SJSA1 (cell line): ENCODE results near the gene CRAMP1. TPM values are rescaled to one million over a fixed set of nuclear protein-coding genes. Genes with fewer than 3 reads are reported as not detected.

ENCODE experiments used
- DNase-seq, 2 experiments: peaks; one replicate each; pipeline ENCODE4 v3.0.0-alpha.2; 2015 to 2020; ENCODE audit warnings: low spot score in 2 of 2, low read depth in 1 of 2
- H3K27ac ChIP-seq: fragments of 250-450 bp; sonication (Bioruptor Pico); 2 replicates; pipeline ENCODE4 v1.5.1; 2020; ENCODE audit warnings: mild to moderate bottlenecking, moderate library complexity
- H3K27me3 ChIP-seq: fragments of 250-450 bp; sonication (Bioruptor Pico); replicated peaks from 2 replicates; pipeline ENCODE4 v1.5.1; 2020; ENCODE audit warnings: mild to moderate bottlenecking, moderate library complexity
- H3K36me3 ChIP-seq: fragments of 250-450 bp; sonication (Bioruptor Pico); 2 replicates; pipeline ENCODE4 v1.5.1; 2020; ENCODE audit warnings: mild to moderate bottlenecking
- H3K4me1 ChIP-seq: fragments of 250-450 bp; sonication (Bioruptor Pico); replicated peaks from 2 replicates; pipeline ENCODE4 v1.6.1; 2021; ENCODE audit warnings: mild to moderate bottlenecking
- H3K4me3 ChIP-seq: fragments of 250-450 bp; sonication (Bioruptor Pico); 2 replicates; pipeline ENCODE4 v1.5.1; 2020; ENCODE audit warnings: mild to moderate bottlenecking
- H3K9me3 ChIP-seq: fragments of 250-450 bp; sonication (Bioruptor Pico); replicated peaks from 2 replicates; pipeline ENCODE4 v1.5.1; 2020; ENCODE audit warnings: mild to moderate bottlenecking
- total RNA-seq: library from RNA; depleted of rRNA; stranded (reverse); fragments of >200 nt; shearing (Covaris generic); gene quantifications from 2 replicates; pipeline ENCODE4 v1.2.3, GENCODE V29; 2014

CRAMP1 gene
- total RNA-seq, 1 experiment from 2014 or later = 10.3 TPM

DNA sequence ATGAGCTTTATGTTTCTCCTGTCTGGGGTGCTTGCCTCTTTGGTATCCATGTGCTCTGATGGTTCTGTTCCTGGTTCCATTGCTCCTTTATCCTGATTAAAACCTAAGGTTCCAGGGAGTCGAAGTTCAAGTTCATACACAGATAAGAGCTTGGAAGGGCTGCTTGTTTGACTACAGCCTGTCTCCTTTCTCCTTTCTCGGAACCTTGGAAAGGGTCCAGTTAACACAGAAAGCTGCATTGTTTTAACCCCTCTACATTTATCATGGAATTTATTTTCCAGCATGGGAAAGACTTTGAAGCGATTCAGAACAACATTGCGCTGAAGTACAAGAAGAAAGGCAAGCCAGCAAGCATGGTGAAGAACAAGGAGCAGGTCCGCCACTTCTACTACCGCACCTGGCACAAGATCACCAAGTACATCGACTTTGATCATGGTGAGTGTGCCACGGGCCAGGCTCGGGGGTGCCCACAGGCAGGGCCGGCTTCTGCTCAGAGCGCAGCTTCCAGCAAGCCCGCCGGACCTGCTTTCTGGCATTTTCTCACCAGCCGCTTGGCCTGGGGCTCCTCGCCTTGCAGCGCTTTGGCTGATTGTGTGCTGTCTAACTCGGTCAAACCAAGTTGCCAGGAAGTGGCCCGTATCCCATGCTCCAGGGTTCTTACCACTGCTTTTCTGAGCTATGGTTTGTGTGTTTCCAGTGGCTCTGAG, 19.9 kb downstream of the CRAMP1 start:
- peaks cover 63% of the 10 kb centered on the region for H3K36me3 ChIP-seq
- H3K27ac ChIP-seq = no peak overlapping the region
- H3K27me3 ChIP-seq = no peaks in the 10 kb centered on the region
- no peaks in the 10 kb centered on the region for H3K4me1 ChIP-seq
- no peak for DNase-seq
- no peaks in the 10 kb centered on the region for H3K9me3 ChIP-seq
- no peak overlapping the region for H3K4me3 ChIP-seq

DNA sequence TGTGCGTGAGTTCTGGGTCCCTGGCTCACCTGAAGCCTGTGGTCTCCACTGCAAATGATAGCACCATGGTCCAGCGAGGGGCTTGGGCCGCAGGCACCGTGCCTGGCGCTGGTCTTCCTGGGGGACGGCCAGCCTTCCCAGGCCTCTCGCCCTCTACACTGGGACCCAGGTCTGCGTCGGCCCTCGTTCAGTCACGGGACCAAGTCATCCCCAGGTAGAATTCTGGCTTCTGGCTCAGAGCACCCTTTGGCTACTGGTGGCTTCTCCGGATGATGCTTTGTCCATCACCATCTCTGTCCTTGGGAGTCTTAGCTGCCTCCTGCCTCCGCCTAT, 20.4 kb downstream of the CRAMP1 start:
- peaks cover 61% of the 10 kb centered on the region for H3K36me3 ChIP-seq

GRCh38 chr16:1633310-1633709, 21.1 kb downstream of the CRAMP1 start:
- H3K27me3 ChIP-seq = no peaks in the 10 kb centered on the region
- no peak for DNase-seq
- no peaks in the 10 kb centered on the region for H3K9me3 ChIP-seq
- H3K4me1 ChIP-seq = no peaks in the 10 kb centered on the region
- H3K27ac ChIP-seq = no peak overlapping the region
- H3K4me3 ChIP-seq = no peak overlapping the region
- H3K36me3 ChIP-seq = peaks cover 68% of the 10 kb centered on the region

More for the DNA sequence above, 20.4 kb downstream of the CRAMP1 start:
- no peak overlapping the region for H3K4me3 ChIP-seq
- no peaks in the 10 kb centered on the region for H3K27me3 ChIP-seq
- H3K9me3 ChIP-seq = no peaks in the 10 kb centered on the region
- DNase-seq = no peak
- no peaks in the 10 kb centered on the region for H3K4me1 ChIP-seq
- no peak overlapping the region for H3K27ac ChIP-seq

- no peak for DNase-seq
- H3K36me3 ChIP-seq = peaks cover 74% of the 10 kb centered on the region
- H3K4me3 ChIP-seq = no peak overlapping the region
- H3K4me1 ChIP-seq = no peaks in the 10 kb centered on the region
- no peak overlapping the region for H3K27ac ChIP-seq
- H3K9me3 ChIP-seq = 0 out of 2 replicates have a peak, but pooled peaks cover under 1% of the 10 kb centered on the region
- H3K27me3 ChIP-seq = no peaks in the 10 kb centered on the region
Observed at GRCh38 chr16:1634541-1634940, 22.4 kb downstream of the CRAMP1 start.

DNA sequence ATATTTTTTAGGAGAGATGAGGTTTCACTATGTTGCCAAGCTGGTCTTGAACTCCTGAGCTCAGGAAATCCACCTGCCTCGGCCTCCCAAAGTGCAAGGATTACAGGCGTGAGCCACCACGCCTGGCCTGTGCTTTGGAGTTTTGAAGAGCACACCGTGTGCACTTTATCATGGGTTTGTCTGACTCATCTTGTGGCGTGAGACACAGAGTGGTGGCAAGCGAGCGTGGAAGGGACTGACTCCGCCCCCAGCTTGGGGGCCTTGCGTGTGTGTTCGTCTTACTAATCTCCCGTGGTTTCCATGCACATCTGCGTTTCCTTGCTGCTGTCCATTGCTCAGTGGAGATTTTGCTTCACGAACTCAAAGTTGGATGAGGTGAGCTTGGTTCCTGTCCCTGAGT, 22.9 kb downstream of the CRAMP1 start:
- Histone ChIP-seq H3K4me1 (no peaks in the 10 kb centered on the region), H3K4me3 (no peak overlapping the region), H3K27ac (no peak overlapping the region), H3K27me3 (no peaks in the 10 kb centered on the region), H3K36me3 (peaks cover 80% of the 10 kb centered on the region), H3K9me3 (0 out of 2 replicates have a peak, but pooled peaks cover 3% of the 10 kb centered on the region)
- no peak for DNase-seq

DNA sequence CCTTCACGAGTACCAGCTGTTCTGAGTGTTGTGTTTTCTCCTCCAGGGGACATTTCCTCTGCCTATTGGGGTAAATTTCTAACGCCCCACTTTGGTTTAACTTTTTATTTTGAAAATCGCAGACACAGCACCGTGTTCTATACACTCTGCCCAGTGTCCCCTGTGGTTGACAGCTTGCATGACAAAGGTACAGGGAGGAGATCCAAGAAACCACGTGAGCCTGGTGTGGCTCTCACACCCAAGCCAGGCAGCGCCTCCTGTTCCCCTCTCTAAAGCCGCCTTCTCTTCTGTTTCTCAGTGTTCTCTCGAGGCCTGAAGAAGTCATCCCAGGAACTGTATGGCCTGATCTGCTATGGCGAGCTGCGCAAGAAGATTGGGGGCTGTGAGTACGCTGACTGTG, 25.4 kb downstream of the CRAMP1 start:
- Histone ChIP-seq H3K9me3 (0 out of 2 replicates have a peak, but pooled peaks cover 3% of the 10 kb centered on the region), H3K27me3 (no peaks in the 10 kb centered on the region), H3K4me1 (no peaks in the 10 kb centered on the region), H3K27ac (no peak overlapping the region), H3K36me3 (peaks cover 81% of the 10 kb centered on the region), H3K4me3 (no peak overlapping the region)
- DNase-seq = no peak

DNA sequence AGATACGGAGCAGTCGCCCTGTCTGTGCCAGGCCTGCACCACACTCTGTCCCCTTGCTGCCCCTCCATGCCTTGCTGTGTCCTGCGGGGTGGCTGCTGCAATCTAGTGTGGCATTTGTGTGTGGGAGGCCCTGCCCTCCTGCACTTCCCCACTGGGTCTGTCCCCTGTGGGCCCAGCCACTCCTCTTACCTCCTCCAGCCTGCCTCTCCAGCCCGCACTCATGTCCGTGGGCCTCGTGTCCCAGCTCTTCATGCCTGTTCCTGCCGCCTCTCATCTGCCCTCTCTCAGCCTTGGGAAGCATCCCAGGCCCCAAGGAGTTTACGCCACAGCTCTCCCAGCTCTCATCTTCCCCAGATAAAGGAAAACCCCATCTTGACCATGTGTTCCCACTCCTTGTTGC, 26.6 kb downstream of the CRAMP1 start:
- Histone ChIP-seq H3K4me3 (no peak overlapping the region), H3K4me1 (no peaks in the 10 kb centered on the region), H3K27ac (no peak overlapping the region), H3K27me3 (no peaks in the 10 kb centered on the region), H3K36me3 (peaks cover 74% of the 10 kb centered on the region), H3K9me3 (0 out of 2 replicates have a peak, but pooled peaks cover 3% of the 10 kb centered on the region)
- no peak for DNase-seq

GRCh38 chr16:1639282-1639681, 27.1 kb downstream of the CRAMP1 start:
- Histone ChIP-seq H3K4me1 (no peaks in the 10 kb centered on the region), H3K4me3 (no peak overlapping the region), H3K36me3 (peaks cover 75% of the 10 kb centered on the region), H3K27me3 (no peaks in the 10 kb centered on the region), H3K9me3 (0 out of 2 replicates have a peak, but pooled peaks cover 3% of the 10 kb centered on the region), H3K27ac (no peak overlapping the region)
- no peak for DNase-seq

GRCh38 chr16:1639860-1640259, 27.7 kb downstream of the CRAMP1 start:
- H3K27me3 ChIP-seq = no peaks in the 10 kb centered on the region
- H3K36me3 ChIP-seq = peaks cover 71% of the 10 kb centered on the region
- no peaks in the 10 kb centered on the region for H3K4me1 ChIP-seq
- no peak for DNase-seq
- no peak overlapping the region for H3K4me3 ChIP-seq
- H3K9me3 ChIP-seq = 0 out of 2 replicates have a peak, but pooled peaks cover 3% of the 10 kb centered on the region
- no peak overlapping the region for H3K27ac ChIP-seq

DNA sequence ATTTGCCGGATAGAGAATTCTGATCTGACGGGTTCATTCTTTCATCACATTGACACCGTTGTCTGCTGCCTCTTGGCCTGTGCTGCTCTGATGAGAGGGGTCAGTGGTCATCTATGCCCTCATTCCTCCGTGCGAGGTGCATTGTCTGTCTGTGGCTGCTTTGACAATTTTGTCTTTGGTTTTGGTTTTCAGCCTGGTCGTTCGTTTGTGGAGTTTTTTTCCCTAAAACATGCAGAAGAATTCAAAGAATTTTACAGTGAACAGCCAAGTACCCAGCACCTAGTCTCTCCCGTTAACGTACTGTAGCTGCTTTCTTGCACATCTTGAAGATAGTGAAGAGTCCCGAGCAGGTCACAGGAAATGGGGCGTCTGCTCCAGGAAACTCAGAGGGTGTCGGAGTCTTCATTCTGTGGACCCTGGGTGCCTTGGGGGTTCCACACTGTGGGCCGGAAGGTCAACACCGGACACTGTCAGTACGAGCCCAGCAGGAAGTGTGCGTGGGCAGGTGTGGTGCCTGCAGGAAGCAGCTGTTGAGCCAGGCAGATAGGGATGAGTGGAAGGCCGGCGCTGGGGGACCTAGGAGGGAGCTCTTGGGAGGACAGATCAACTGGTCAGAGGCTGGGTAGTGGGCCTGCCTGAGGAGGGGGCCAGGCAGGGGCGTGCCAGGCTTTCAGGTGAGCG, 28.2 kb downstream of the CRAMP1 start:
- Histone ChIP-seq H3K36me3 (peaks cover 70% of the 10 kb centered on the region), H3K4me3 (no peak overlapping the region), H3K27ac (no peak overlapping the region), H3K27me3 (no peaks in the 10 kb centered on the region), H3K4me1 (peaks cover 2% of the 10 kb centered on the region), H3K9me3 (0 out of 2 replicates have a peak, but pooled peaks cover 3% of the 10 kb centered on the region)
- no peak for DNase-seq

- no peak for DNase-seq
- Histone ChIP-seq H3K36me3 (peaks cover 70% of the 10 kb centered on the region), H3K27ac (no peak overlapping the region), H3K4me1 (peaks cover 11% of the 10 kb centered on the region), H3K9me3 (0 out of 2 replicates have a peak, but pooled peaks cover 3% of the 10 kb centered on the region), H3K27me3 (no peaks in the 10 kb centered on the region), H3K4me3 (no peak overlapping the region)
Observed at GRCh38 chr16:1641261-1641660, 29.1 kb downstream of the CRAMP1 start.

- no peak overlapping the region for H3K4me3 ChIP-seq
- peaks cover 15% of the 10 kb centered on the region for H3K4me1 ChIP-seq
- H3K36me3 ChIP-seq = peaks cover 79% of the 10 kb centered on the region
- 0 out of 2 replicates have a peak, but pooled peaks cover 3% of the 10 kb centered on the region for H3K9me3 ChIP-seq
- H3K27me3 ChIP-seq = no peaks in the 10 kb centered on the region
- no peak overlapping the region for H3K27ac ChIP-seq
- DNase-seq = no peak
Observed at GRCh38 chr16:1642148-1642547, 30.0 kb downstream of the CRAMP1 start.

DNA sequence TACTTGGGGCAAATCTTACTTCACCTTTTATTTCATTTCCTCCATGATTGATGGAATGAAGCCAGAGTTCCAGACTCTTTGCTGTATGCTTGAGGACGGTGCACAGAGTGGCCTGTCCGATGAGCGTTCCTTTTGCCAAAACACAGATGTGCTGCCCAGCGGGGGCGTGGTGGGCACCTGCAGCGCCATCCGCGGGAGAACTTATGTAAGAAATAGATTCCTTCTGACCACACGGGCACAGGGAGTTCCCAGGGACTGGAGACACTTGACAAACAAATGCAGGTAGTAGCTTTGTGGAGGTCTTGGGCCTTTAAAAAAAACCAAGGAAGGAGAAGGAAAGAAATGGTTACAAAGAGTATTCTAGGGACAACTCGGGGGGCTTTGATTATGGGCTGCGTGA, 30.6 kb downstream of the CRAMP1 start:
- no peaks in the 10 kb centered on the region for H3K27me3 ChIP-seq
- DNase-seq = no peak
- H3K36me3 ChIP-seq = peaks cover 76% of the 10 kb centered on the region

GRCh38 chr16:1643521-1643920, 31.4 kb downstream of the CRAMP1 start:
- Histone ChIP-seq H3K4me1 (peaks cover 15% of the 10 kb centered on the region), H3K9me3 (0 out of 2 replicates have a peak, but pooled peaks cover 3% of the 10 kb centered on the region), H3K36me3 (peaks cover 69% of the 10 kb centered on the region), H3K4me3 (no peak overlapping the region), H3K27me3 (no peaks in the 10 kb centered on the region), H3K27ac (no peak overlapping the region)
- no peak for DNase-seq

More for the DNA sequence above, 30.6 kb downstream of the CRAMP1 start:
- Histone ChIP-seq H3K4me3 (no peak overlapping the region), H3K4me1 (peaks cover 15% of the 10 kb centered on the region), H3K9me3 (0 out of 2 replicates have a peak, but pooled peaks cover 3% of the 10 kb centered on the region), H3K27ac (no peak overlapping the region)
